ENCODE results near the gene MTARC2.
"Not testable (repeated sequence)": the region's sequence is repeated elsewhere in the genome, so short reads cannot be mapped to it uniquely, and the experiment has no call there.

Gene MTARC2

DNA sequence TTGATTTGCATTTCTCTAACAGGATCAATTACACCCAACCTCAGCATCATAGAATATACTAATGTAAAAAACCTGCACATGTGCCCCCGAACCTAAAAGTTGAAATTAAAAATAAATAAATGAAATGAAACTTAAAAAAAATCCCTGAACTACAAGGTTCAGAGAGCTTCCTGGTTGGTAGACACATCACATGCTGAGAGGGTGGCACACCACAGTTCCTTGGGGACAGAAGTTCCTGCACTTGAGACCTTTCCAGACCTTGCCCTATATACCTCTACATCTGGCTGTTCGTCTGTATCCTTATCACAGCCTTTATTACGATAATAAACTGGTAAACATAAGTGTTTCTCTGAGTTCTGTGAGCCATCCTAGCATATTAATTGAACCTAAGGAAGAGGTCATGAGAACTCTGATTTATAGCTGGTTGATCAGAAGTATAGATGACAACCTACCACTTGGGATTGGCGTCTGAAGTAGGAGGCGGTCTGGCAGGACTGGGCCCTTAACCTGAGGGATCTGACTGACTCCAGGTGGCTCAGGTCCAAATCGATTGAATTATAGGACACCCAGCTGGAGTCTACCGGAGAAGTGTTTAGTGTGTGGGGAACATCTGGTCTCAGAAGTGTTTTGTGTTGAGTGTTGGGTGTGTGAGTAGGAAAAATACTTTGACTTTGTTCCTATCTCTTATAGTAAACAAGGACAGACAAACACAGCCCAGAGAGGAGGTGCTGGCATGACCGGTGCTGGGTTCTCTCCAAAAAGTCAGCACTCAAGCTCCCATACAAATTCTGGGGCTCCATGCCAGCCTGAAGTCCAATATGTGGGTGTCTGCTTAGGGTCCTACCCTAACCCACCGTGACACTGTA lies 39.0 kb upstream of the MTARC2 start:
- Histone ChIP-seq H3K36me3 (no peaks in the 10 kb centered on the region), H3K27ac (no peak overlapping the region), H3K27me3 (ENCODE audit: insufficient read depth, low read depth, severe bottlenecking) (no peaks in the 10 kb centered on the region), H3K9me3 (ENCODE audit: severe bottlenecking) (peaks cover 3% of the 10 kb centered on the region), H3K4me3 (ENCODE audit: low read depth, low read length) (no peak overlapping the region)
- TF ChIP-seq, protein P1, sequence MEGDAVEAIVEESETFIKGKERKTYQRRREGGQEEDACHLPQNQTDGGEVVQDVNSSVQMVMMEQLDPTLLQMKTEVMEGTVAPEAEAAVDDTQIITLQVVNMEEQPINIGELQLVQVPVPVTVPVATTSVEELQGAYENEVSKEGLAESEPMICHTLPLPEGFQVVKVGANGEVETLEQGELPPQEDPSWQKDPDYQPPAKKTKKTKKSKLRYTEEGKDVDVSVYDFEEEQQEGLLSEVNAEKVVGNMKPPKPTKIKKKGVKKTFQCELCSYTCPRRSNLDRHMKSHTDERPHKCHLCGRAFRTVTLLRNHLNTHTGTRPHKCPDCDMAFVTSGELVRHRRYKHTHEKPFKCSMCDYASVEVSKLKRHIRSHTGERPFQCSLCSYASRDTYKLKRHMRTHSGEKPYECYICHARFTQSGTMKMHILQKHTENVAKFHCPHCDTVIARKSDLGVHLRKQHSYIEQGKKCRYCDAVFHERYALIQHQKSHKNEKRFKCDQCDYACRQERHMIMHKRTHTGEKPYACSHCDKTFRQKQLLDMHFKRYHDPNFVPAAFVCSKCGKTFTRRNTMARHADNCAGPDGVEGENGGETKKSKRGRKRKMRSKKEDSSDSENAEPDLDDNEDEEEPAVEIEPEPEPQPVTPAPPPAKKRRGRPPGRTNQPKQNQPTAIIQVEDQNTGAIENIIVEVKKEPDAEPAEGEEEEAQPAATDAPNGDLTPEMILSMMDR (IDR thresholded peaks at IDR 0.05; ENCODE audit: low read depth, low read length), result no peak
- no peak for DNase-seq

DNA sequence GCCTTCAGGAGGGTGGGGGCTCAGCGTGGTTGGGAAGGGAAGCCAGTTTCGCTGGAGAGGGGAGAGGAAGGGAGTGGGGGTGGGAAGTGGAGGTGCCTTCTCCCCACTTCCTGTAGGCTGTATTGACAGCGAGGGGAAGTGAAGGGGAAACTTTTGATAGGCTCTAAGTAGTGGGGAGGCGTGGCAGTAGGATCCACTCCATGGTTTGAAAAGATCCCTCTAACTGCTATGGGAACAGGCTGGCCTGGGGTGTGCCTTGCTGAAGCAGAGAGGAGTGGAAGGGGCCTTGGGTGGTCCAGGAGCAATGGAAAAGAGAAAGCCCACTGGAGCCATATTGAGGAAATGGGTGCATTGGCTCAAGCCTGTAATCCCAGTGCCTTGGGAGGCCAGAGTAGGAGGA lies 37.8 kb upstream of the MTARC2 start:
- H3K4me3 ChIP-seq (ENCODE audit: low read depth, low read length), result no peak overlapping the region
- no peak for DNase-seq
- no peaks in the 10 kb centered on the region for H3K36me3 ChIP-seq
- no peaks in the 10 kb centered on the region for H3K27me3 ChIP-seq (ENCODE audit: insufficient read depth, low read depth, severe bottlenecking)
- peaks cover 3% of the 10 kb centered on the region for H3K9me3 ChIP-seq (ENCODE audit: severe bottlenecking)
- TF ChIP-seq, protein P1 (IDR thresholded peaks at IDR 0.05; ENCODE audit: low read depth, low read length), result no peak
- no peak overlapping the region for H3K27ac ChIP-seq

DNA sequence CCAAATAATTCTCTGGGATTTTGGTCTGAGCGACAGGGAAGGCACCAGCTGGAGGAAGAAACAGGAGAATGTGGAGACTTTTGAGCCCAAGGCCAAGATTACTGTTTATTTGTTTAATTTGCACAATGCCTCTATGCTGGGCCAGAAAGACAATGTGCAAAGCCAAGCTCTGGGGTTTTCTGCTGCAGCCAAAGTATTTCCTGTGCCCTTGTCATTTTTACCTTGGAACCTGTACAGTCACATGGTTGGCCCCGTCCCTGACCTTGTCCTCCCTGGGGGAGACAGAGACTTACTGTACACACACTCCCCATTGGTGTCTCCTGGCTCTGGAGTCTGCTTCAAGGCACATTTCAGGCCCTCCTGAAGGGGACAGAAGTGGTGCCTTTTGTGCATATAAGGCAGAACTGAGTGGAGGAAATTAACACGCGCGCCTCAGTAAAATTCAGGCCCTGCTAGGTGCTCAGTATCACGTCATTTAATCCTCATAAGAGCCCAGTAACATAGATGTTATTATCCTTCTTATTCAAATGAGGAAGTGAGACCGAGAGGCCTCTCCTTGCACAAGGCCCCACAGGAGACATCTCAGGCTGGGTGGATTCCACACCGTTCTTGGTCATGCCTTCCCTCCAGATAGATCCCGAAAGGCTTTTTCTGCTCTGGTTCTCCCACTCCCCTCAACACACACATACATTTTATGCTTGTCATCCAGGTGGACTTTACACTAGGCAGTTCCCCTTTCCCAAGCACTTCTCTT lies 36.9 kb upstream of the MTARC2 start:
- H3K27ac ChIP-seq, result no peak overlapping the region
- no peaks in the 10 kb centered on the region for H3K36me3 ChIP-seq
- peaks cover 9% of the 10 kb centered on the region for H3K9me3 ChIP-seq (ENCODE audit: severe bottlenecking)
- TF ChIP-seq, protein P1 (IDR thresholded peaks at IDR 0.05; ENCODE audit: low read depth, low read length), result no peak
- H3K27me3 ChIP-seq (ENCODE audit: insufficient read depth, low read depth, severe bottlenecking), result no peaks in the 10 kb centered on the region
- no peak for DNase-seq
- no peak overlapping the region for H3K4me3 ChIP-seq (ENCODE audit: low read depth, low read length)

DNA sequence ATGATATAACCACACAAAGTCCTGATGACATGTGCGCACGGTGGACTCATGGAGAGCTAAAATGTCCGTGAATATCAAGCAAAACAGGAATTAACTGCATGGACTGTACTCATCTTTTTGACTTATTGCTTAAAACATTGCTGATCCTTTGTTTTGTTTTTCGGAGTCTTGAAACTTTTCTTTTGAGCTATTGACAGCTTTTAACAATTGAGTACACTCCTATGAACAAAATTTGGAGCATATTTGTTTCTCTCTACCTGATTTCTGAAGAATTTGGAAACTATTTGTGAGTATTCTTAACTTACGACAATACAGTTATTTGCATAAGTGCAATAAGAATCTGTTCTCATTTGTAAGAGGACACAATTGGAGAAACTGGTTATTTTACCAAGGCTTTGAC lies 32.1 kb upstream of the MTARC2 start:
- peaks cover 11% of the 10 kb centered on the region for H3K9me3 ChIP-seq (ENCODE audit: severe bottlenecking)
- H3K4me3 ChIP-seq (ENCODE audit: low read depth, low read length); H3K36me3 ChIP-seq: not testable (repeated sequence)

GRCh38 chr1:220717800-220718640 lies 30.1 kb upstream of the MTARC2 start:
- Histone ChIP-seq H3K36me3 (no peaks in the 10 kb centered on the region), H3K4me3 (ENCODE audit: low read depth, low read length) (no peak overlapping the region), H3K27me3 (ENCODE audit: insufficient read depth, low read depth, severe bottlenecking) (no peaks in the 10 kb centered on the region), H3K27ac (no peak overlapping the region), H3K9me3 (ENCODE audit: severe bottlenecking) (peaks cover 11% of the 10 kb centered on the region)
- TF ChIP-seq, protein P1 (IDR thresholded peaks at IDR 0.05; ENCODE audit: low read depth, low read length), result no peak
- no peak for DNase-seq

More for the DNA sequence above, 32.1 kb upstream of the MTARC2 start:
- not testable (repeated sequence) for DNase-seq; H3K27ac ChIP-seq; H3K27me3 ChIP-seq (ENCODE audit: insufficient read depth, low read depth, severe bottlenecking)

- H3K27ac ChIP-seq; H3K36me3 ChIP-seq; H3K4me3 ChIP-seq (ENCODE audit: low read depth, low read length); H3K27me3 ChIP-seq (ENCODE audit: insufficient read depth, low read depth, severe bottlenecking); DNase-seq; H3K9me3 ChIP-seq (ENCODE audit: severe bottlenecking): not testable (repeated sequence)
These were observed 26.9 kb upstream of the MTARC2 start for GRCh38 chr1:220721266-220721665.

Data from WERI-Rb-1 (cell line).